Right ventricle myocardium inferior (tissue), 1 donor: ENCODE results near the gene NFIC. TPM values are rescaled to one million over a fixed set of nuclear protein-coding genes. Genes with fewer than 3 reads are reported as not detected.
"Not testable (repeated sequence)": the region's sequence is repeated elsewhere in the genome, so short reads cannot be mapped to it uniquely, and the experiment has no call there.

Source experiments
- ATAC-seq: fragments of 200-7000 bp; cut with Tn5 transposase; one replicate; pipeline ENCODE4 v1.9.1; 2020; ENCODE audit warnings: mild to moderate bottlenecking, moderate library complexity
- DNase-seq: peaks from one replicate; pipeline ENCODE4 v3.0.0; 2021; ENCODE audit errors: missing footprints
- intact Hi-C: fragments of 100-400 bp; cut with DNase I; formaldehyde crosslinking; loops from one replicate; pipeline ENCODE4 v1.11.0; 2022
- total RNA-seq: library from RNA; stranded (reverse); fragmentation: NEBNext Ultra II Directional; extraction: Animal tissue kit (Norgen Biotek cat#: 25700); gene quantifications from one replicate; pipeline ENCODE4 v1.2.1, GENCODE V29; 2021
- donor health status: DM: no; HTN: yes; CAD: no; lungs with severe emphysema.

The NFIC gene
- total RNA-seq, 1 donor from 2014 or later: 164 TPM

- DNase-seq: no peak
- intact Hi-C loops: loop anchor here (5.0 kb wide), 1 partner anchor 105 kb away; no protein-coding TSS in a partner anchor
- no peak for ATAC-seq
These were observed 65.5 kb downstream of the NFIC start for GRCh38 chr19:3431760-3432397.

DNA sequence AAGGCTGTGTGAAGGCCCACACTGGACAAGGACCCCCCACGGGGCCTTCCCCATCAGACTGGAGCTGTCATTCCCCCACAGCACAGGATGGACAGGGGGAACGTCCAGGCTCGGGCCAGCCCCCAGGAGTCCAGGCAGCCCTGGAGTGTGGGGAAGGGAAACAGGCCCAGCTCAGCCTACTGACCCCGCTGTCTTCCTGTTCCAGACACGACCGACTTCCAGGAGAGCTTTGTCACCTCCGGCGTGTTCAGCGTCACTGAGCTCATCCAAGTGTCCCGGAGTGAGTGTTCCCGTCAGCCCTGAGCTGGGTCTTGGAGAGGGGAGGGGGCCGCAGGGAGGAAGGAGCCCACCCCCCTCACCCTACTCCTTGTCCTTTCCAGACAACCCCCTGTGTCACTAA lies 66.9 kb downstream of the NFIC start:
- ATAC-seq (no peak), DNase-seq (no peak)
- intact Hi-C loops: loop anchor here (5.0 kb wide), 1 partner anchor 106 kb away; no protein-coding TSS in a partner anchor

DNA sequence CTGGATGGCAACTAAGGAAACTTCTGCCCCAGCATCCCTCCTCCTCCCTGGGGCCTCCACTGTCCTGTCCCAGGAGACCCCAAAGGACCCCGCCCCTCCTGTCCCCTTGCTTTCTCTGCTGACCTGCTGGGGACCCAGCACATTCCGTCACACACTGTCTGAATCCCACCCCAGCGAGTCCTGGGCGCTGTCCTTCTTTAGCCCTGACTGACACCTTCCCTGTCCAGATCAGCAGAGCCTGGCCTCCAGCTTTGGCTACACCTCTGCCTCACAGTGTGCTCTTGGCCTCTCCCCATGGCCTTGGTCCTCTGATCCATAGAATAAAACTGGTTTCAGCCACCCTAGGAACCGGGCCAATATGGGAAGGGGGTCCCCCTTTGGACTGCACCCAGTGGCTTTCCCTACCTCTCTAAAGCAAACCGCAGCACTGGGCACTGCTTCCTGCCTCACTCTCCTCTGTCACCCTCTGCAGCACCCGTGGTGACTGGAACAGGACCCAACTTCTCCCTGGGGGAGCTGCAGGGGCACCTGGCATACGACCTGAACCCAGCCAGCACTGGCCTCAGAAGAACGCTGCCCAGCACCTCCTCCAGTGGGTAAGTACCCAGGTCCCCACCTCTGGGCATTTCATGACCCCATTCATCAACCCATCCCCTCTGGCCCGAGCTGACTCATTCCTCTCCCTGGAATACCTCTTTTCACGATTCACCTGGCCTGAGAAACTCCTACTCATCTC lies 67.6 kb downstream of the NFIC start:
- ATAC-seq (no peak), DNase-seq (no peak)
- intact Hi-C loops: loop anchor here (2.0 to 5.0 kb wide), 2 partner anchors 25 to 107 kb away; no protein-coding TSS in a partner anchor

DNA sequence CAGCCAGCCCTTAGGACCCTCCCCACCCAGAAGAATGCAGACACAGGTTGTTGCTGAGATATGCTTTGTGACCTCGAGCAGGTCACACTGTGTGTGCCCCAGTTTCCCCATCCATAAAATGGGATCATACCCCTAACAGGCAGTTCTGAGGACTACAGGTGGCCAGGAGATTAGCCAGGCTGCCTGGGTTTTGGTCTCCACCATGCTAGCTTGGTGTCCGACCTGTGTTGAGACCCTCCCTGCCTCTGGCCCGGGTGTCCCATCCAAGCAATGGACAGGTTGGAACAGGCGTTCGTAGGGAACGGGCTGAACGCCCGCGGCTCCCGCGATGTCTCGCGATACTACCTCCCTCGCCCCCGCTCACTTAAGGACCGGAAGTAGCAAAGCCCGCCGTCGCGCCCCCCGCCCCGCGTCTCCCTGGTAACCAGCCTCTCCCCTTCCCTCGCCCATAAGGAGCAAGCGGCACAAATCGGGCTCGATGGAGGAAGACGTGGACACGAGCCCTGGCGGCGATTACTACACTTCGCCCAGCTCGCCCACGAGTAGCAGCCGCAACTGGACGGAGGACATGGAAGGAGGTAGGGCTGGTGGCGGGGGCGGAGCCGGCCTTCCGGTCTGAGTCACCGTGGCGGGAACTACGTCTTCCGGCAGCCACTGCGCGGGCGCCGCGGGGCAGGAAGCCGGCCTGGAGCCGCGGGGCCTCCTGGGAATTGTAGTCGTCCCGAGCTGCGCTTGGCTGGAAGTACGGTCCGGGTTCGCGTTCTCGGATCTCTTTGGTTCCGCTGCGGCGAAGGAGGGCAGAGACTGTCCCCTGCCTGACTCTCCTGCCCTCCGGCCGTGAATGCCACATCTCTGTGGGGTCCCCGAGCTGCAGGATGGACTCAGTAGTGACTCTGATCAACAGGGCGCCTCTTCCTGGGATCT lies 68.5 kb downstream of the NFIC start:
- intact Hi-C loops: loop anchor here (2.0 to 5.0 kb wide), 2 partner anchors 24 to 108 kb away; no protein-coding TSS in a partner anchor
- DNase-seq (peak; percentile 98), ATAC-seq (peak; percentile 94)

DNA sequence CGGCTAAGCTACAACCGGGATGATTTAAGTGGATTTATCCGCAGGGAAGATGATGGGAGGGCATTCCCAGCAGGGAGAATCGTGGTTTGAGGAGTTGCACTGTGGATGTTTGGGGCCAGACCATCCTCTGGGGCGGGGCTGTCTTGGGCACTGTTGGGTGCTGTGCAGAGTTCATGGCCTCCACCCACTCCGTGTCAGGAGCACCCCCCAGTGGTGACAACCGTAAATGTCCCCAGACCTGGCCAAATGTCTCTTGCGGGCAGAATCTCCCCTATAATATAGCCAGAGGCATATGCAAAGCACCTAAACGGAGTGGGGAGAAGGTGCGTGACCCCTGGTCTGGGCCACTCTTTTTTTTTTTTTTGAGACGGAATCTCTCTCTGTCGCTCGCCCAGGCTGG lies 73.7 kb downstream of the NFIC start:
- ATAC-seq (peak; percentile 47), DNase-seq (peak; percentile 80)
- intact Hi-C loops: no loop called here

- intact Hi-C loops: no loop called here
- DNase-seq: no peak
- ATAC-seq: no peak
These were observed 75.0 kb downstream of the NFIC start for GRCh38 chr19:3441089-3441985.

DNA sequence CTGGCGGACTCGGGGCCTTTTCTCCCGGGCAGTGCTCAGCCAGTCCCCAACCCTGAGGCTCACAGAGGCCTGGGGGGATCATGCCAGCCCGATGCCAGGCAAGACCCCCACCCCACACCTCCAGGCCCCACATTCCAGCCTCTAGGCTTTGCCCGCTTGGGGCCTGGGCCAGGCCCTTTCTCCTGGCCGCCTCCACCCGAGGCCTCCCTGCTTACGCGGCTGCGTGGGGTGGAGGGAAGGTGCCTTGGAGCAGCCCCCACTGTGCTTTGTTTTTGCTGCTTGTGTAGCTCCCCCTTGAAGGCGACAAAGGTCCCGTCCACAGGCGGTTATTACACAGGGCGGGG lies 75.6 kb downstream of the NFIC start:
- ATAC-seq (no peak), DNase-seq (no peak)
- intact Hi-C loops: no loop called here

DNA sequence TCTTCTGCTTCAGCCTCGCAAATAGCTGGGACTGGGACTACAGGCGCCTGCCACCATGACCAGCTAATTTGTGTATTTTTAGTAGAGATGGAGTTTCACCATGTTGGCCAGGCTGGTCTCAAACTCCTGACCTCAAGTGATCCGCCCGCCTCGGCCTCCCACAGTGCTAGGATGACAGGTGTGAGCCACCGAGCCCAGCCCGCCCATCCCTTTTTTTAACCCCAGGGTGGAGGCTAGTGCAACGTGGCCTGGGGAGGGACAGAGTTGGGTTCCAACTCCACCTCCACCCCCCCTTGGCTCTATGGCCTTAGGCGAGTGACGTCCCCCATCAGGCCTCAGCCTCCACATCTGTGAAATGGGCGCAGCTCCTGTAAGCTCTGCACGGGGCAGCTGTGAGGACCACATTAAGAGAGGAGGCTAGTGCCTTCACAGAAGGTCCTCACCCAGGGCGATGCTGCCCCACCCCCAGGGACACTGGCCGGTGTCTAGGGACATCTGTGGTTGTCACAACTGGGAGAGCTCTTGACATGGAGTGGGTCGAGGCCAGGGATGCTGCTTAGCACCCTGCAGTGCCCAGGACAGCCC lies 76.2 kb downstream of the NFIC start:
- DNase-seq: no peak
- ATAC-seq: no peak
- intact Hi-C loops: no loop called here

DNA sequence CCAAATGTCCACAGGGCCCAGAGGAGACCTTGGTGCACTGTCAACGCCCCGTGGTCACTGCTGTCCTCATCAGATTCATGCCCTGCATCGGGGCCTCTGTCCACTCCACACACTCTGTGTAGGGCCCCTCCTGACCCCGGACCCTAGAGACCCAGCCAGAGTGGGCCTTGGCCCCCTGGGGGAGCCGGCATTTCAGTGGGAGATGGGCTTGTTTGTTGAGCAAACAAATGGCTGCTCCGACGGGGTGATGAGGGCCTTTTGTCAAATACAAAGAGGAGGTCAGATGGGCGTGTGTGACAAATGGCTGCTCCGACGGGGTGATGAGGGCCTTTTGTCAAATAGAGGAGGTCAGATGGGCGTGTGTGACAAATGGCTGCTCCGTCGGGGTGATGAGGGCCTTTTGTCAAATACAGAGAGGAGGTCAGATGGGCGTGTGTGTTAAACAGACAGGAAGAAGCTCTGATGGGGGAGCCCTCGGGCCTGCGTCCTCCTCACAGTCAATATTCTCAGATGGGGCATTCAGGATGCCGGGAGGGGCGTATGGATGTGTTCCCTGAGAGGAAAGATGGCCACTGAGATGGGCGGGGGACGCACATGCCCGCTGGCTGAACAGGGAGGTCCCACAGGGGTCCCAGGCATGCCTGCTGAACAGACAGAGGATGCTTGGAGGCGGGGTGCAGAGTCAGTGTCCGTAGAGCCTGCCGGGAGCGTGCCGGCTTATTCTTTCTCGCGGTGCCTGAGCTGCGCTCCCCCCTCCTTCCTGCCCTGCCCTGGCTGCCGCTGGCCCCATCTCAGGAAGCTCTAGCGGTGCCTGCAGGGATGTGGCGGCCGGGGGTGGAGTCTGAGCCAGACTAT lies 77.7 kb downstream of the NFIC start:
- DNase-seq (peak; percentile 82), ATAC-seq (peak; percentile 66)
- intact Hi-C loops: no loop called here

DNA sequence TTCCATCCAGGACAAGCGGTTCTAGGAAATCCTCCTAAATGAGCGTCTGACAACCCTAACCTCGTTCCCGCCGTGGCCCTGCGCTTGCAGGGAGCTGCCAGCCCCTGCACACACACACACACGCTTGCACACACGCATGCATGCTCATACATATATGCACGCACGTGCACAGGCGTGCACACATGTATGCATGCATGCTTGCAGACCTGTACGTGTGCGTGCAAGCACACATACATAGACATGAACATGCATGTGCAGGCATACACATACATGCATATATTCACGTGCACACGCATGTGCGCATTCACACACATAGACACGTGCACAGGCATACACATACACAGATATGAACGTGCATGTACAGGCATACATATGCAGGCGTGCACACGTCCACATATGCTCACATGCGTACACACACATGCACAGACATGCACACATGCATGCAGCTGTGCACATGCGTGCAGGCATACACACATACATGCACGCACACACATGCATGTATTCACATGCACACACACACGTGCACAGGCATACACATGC lies 78.4 kb downstream of the NFIC start:
- DNase-seq (no peak), ATAC-seq (no peak)
- intact Hi-C loops: no loop called here

DNA sequence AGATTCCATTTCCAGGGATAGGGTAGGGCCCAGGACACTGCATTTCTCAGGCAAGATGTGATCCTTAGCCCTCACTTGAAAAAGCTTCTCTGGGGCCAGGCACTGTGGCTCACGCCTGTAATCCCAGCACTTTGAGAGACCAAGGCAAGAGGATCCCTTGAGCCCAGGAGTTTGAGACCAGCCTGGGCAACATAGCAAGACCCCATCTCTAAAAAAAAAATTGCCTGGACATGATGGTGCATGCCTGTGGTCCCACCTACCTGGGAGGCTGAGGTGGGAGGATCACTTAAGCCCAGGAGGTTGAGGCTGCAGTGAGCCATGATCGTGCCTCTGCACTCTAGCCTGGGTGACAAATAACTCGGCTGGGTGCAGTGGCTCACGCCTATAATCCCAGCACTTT lies 80.3 kb downstream of the NFIC start:
- intact Hi-C loops, DNase-seq, ATAC-seq: not testable (repeated sequence)

- DNase-seq (no peak), ATAC-seq (no peak)
- intact Hi-C loops: no loop called here
These were observed 82.4 kb downstream of the NFIC start for GRCh38 chr19:3448616-3449334.

DNA sequence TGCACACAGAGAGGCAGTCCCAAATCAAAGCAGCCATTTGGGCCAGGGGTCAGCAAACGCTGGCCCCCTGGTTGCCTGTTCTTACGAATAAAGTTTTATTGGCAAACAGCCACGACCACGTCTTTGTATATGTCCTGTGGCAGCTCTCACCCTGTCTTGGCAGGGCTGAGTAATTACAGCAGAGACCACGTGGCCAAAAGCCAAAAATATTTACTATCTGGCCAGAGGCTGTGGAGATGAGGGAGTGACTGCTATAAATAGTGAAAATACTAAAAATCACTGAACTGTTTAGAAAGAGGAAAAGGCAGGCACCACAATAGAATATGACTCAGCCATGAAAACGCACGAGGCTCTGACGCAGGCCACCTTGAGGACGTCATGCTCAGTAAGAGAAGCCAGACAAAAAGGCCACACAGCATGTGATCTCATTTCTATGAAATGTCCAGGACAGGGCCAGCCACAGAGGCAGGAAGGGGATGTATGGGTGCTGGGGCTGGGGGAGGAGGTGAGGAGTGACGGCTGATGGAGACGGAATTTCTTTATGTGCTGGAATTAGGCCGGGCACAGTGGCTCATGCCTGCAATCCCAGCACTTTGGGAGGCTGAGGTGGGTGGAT lies 84.5 kb downstream of the NFIC start:
- intact Hi-C loops: no loop called here
- ATAC-seq (peak; percentile 75), DNase-seq (no peak)

GRCh38 chr19:3451451-3451866 lies 85.1 kb downstream of the NFIC start:
- DNase-seq (peak; percentile 17), ATAC-seq (no peak)
- intact Hi-C loops: no loop called here

DNA sequence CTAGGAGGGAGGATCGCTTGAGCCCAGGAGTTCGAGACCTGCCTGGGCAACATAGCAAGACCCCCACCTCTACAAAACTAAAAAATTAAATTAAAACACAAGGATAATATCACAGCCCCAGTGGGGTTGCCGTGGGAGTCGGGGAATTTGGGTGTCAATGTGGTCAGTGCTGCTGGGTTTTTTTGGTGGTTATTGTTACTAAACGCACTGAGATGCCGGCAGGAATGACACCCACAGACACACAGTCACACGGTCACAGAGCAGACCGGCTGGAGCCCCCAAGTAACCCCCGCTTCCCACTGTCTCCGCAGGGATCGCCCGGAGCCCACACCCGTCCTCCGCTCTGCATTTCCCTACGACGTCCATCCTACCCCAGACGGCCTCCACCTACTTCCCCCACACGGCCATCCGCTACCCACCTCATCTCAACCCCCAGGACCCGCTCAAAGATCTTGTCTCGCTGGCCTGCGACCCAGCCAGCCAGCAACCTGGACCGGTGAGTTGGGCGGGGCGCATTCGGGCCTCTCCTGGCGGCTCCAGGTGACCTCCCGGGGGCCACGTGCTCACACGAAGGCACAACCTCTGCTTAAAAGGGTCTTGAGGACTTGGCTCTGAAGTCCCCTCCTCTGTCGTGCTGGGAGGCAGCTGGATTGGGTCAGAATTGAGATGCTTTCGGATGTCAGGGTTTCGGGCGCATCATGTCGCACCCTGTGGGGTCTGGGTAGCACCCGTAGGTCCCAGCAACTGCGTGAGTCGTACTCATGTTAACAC lies 86.0 kb downstream of the NFIC start:
- intact Hi-C loops: no loop called here
- peak; percentile 23 for DNase-seq
- ATAC-seq: no peak
